Endothelial cell of umbilical vein (primary cell): Measurements from ENCODE around the gene PLA2R1.

Experiments
- EZH2 ChIP-seq: IDR thresholded peaks from 2 replicates; pipeline ENCODE4 v1.6.1; 2012; ENCODE audit warnings: borderline replicate concordance, low read depth, mild to moderate bottlenecking, moderate library complexity, low read length, inconsistent platforms; ENCODE audit not compliant: severe bottlenecking
- FOS ChIP-seq: IDR thresholded peaks from 2 replicates; pipeline ENCODE4 v1.6.1; 2011; ENCODE audit warnings: mild to moderate bottlenecking, low read length, moderate library complexity, borderline replicate concordance; ENCODE audit not compliant: insufficient read depth
- JUN ChIP-seq: IDR thresholded peaks from 2 replicates; pipeline ENCODE4 v1.6.1; 2011; ENCODE audit warnings: borderline replicate concordance, low read depth; ENCODE audit not compliant: insufficient read length, insufficient read depth
- MYC ChIP-seq: IDR thresholded peaks from one replicate; pipeline ENCODE4 v1.6.1; 2011; ENCODE audit warnings: mild to moderate bottlenecking, low read depth, low read length
- POLR2A ChIP-seq: IDR thresholded peaks from 2 replicates; pipeline ENCODE4 v1.6.1; 2012; ENCODE audit warnings: low read depth, mild to moderate bottlenecking, control low read depth, low read length
- POLR2AphosphoS5 ChIP-seq: IDR thresholded peaks from 2 replicates; pipeline ENCODE4 v1.6.1; 2012; ENCODE audit warnings: low read depth, mild to moderate bottlenecking, control low read depth, low read length, moderate library complexity; ENCODE audit not compliant: insufficient read depth
- TF ChIP-seq, protein P1 (sequence below), 2 donors: IDR thresholded peaks; 1 replicate in 1 of 2; 2 replicates in 1 of 2; pipeline ENCODE4 v1.5.1; 2011; ENCODE audit warnings: low read length in 2 of 2, mild to moderate bottlenecking in 2 of 2, moderate library complexity in 2 of 2, control low read depth in 1 of 2, inconsistent platforms in 1 of 2, low read depth in 1 of 2; ENCODE audit not compliant: insufficient read depth in 1 of 2; ENCODE audit errors: extremely low read depth in 1 of 2
- TF ChIP-seq, protein P2 (sequence below): IDR thresholded peaks from 2 replicates; pipeline ENCODE4 v1.6.1; 2011; ENCODE audit not compliant: insufficient read depth, insufficient read length

DNA sequence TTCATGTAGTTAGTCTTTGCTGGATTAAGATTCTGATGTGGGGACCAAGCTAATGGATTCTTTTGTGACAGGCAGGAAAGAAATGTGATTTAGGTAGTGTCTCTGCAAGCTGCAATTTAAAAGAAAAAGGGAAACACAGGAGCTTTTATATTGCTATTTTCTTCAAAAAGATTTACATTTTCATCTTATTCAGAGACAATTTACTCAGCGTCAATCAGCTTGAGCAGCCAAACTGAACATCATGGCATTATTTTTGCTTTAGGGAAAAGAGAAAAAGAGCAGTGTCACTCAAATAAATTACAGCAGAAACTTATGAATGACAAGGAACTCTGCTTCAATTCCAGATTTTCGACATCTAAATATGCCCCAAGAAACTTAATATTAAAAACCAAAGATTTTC is 67.4 kb downstream of the PLA2R1 start:
- TF ChIP-seq POLR2A (no peak), POLR2AphosphoS5 (no peak), EZH2 (no peak), MYC (no peak), FOS (no peak), JUN (no peak)
- TF ChIP-seq, protein P1, sequence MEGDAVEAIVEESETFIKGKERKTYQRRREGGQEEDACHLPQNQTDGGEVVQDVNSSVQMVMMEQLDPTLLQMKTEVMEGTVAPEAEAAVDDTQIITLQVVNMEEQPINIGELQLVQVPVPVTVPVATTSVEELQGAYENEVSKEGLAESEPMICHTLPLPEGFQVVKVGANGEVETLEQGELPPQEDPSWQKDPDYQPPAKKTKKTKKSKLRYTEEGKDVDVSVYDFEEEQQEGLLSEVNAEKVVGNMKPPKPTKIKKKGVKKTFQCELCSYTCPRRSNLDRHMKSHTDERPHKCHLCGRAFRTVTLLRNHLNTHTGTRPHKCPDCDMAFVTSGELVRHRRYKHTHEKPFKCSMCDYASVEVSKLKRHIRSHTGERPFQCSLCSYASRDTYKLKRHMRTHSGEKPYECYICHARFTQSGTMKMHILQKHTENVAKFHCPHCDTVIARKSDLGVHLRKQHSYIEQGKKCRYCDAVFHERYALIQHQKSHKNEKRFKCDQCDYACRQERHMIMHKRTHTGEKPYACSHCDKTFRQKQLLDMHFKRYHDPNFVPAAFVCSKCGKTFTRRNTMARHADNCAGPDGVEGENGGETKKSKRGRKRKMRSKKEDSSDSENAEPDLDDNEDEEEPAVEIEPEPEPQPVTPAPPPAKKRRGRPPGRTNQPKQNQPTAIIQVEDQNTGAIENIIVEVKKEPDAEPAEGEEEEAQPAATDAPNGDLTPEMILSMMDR (IDR thresholded peaks at IDR 0.05; ENCODE audit: extremely low read depth in 1 of 2, insufficient read depth in 1 of 2, low read depth in 1 of 2, low read length in 2 of 2), result no peak
- TF ChIP-seq, protein P2, sequence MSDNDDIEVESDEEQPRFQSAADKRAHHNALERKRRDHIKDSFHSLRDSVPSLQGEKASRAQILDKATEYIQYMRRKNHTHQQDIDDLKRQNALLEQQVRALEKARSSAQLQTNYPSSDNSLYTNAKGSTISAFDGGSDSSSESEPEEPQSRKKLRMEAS, result no peak
